K562 (cell line): Measurements from ENCODE around the gene ASIC3. TPM values are rescaled to one million over a fixed set of nuclear protein-coding genes. Genes with fewer than 3 reads are reported as not detected.

Experiments
- CBX8 ChIP-seq: fragments of 200-600 bp; sonication (generic); IDR thresholded peaks from 2 replicates; pipeline ENCODE4 v1.6.1; 2012; ENCODE audit warnings: borderline replicate concordance, mixed run types, low read depth, mild to moderate bottlenecking, moderate library complexity, mixed read lengths, low read length, control low read depth, inconsistent platforms; ENCODE audit not compliant: poor library complexity, severe bottlenecking; ENCODE audit errors: extremely low read depth
- FUS ChIP-seq: fragments of 200-400 bp; formaldehyde crosslinking; optimal IDR thresholded peaks from 2 replicates; pipeline ENCODE3; 2017; ENCODE audit warnings: low read depth, low read length
- KLF10 ChIP-seq: fragments of 250-450 bp; sonication (Bioruptor Pico); IDR thresholded peaks from 2 replicates; pipeline ENCODE4 v1.6.1; 2021; ENCODE audit warnings: matching md5 sums
- KLF16 ChIP-seq: IDR thresholded peaks from 2 replicates; pipeline ENCODE4 v1.6.1; 2016; ENCODE audit warnings: antibody characterized with exemption
- MBD2 ChIP-seq: sonication (generic); IDR thresholded peaks from 2 replicates; pipeline ENCODE4 v1.6.1; 2016; ENCODE audit warnings: low read depth, borderline replicate concordance
- MYC ChIP-seq, 2 experiments: fragments of 250-450 bp in 1 of 2; sonication (Bioruptor Pico) in 1 of 2; IDR thresholded peaks; 2 replicates each; pipeline versions ENCODE4 v1.5.1 to v1.6.1; 2012 to 2021; ENCODE audit warnings: low read depth in 2 of 2, borderline replicate concordance in 1 of 2, improper control_type of control experiment in 1 of 2, low read length in 1 of 2, mild to moderate bottlenecking in 1 of 2, moderate library complexity in 1 of 2
- NFE2 ChIP-seq: IDR thresholded peaks from 2 replicates; pipeline ENCODE4 v1.6.1; 2014; ENCODE audit warnings: antibody characterized with exemption, low read depth
- POLR2B ChIP-seq: fragments of 450-650 bp; IDR thresholded peaks from 2 replicates; pipeline ENCODE4 v1.6.1; 2018; ENCODE audit warnings: low read depth; ENCODE audit not compliant: partially characterized antibody
- POU5F1 ChIP-seq: fragments of 150-350 bp; IDR thresholded peaks from 2 replicates; pipeline ENCODE4 v1.6.1; 2014; ENCODE audit warnings: borderline replicate concordance, low read length, low read depth, mild to moderate bottlenecking; ENCODE audit not compliant: partially characterized antibody
- SAFB ChIP-seq: fragments of 200-400 bp; formaldehyde crosslinking; IDR thresholded peaks from 2 replicates; pipeline ENCODE4 v1.6.1; 2017; ENCODE audit warnings: low read depth, low read length, borderline replicate concordance
- SRSF1 ChIP-seq: fragments of 200-400 bp; formaldehyde crosslinking; IDR thresholded peaks from 2 replicates; pipeline ENCODE4 v1.6.1; 2017; ENCODE audit warnings: mild to moderate bottlenecking, low read depth, low read length, moderate library complexity
- ZEB2 ChIP-seq: fragments of 450-650 bp; IDR thresholded peaks from 2 replicates; pipeline ENCODE4 v1.6.1; 2016
- ZNF165 ChIP-seq: fragments of 250-450 bp; sonication (Bioruptor Pico); IDR thresholded peaks from 2 replicates; pipeline ENCODE4 v1.4.0; 2020; ENCODE audit warnings: borderline replicate concordance
- ZNF75A ChIP-seq: fragments of 450-650 bp; formaldehyde crosslinking; IDR thresholded peaks from 2 replicates; pipeline ENCODE4 v1.4.0; 2020; ENCODE audit warnings: mild to moderate bottlenecking
- ZNF830 ChIP-seq: fragments of 250-450 bp; sonication (Bioruptor Pico); IDR thresholded peaks from 2 replicates; pipeline ENCODE4 v1.5.0; 2021; ENCODE audit warnings: mild to moderate bottlenecking
- polyA plus RNA-seq, 8 experiments: library from polyadenylated mRNA; depleted of rRNA in 4 of 8; stranded (reverse) in 5 of 8; unstranded in 3 of 8; fragments of >200 nt; fragmentation: Nextera tagmentation in 2 of 8; fragmentation: Illumina TruSeq in 1 of 8; extraction: Ambion mirVana in 2 of 8; extraction: Trizol in 1 of 8; gene quantifications; 2 replicates each; pipeline versions ENCODE4 v1.2.1 to v1.2.3, GENCODE V29; 2011 to 2014; ENCODE audit warnings: inconsistent platforms in 1 of 8, missing spikeins in 1 of 8
- total RNA-seq, 7 experiments: library from RNA; depleted of rRNA in 6 of 7; stranded (reverse); fragments of >200 nt in 6 of 7; fragmentation: Illumina TruSeq in 2 of 7; extraction: Trizol in 2 of 7; gene quantifications; 2 replicates each; pipeline versions ENCODE4 v1.2.1 to v1.2.3, GENCODE V29; 2011 to 2021; ENCODE audit warnings: low replicate concordance in 1 of 7
- TF ChIP-seq, protein P1 (sequence below): fragments of 150-350 bp; conservative IDR thresholded peaks from 2 replicates; pipeline ENCODE4 v1.6.1; 2014; ENCODE audit warnings: low read length
- TF ChIP-seq, protein P2 (sequence below): sonication (generic); formaldehyde crosslinking; IDR thresholded peaks from 2 replicates; pipeline ENCODE4 v1.9.0; 2022; ENCODE audit warnings: mild to moderate bottlenecking, missing genetic modification reagents
- TF ChIP-seq, protein P3 (sequence below): fragments of 250-450 bp; sonication (Bioruptor Pico); IDR thresholded peaks from 2 replicates; pipeline ENCODE4 v1.8.0; 2022; ENCODE audit warnings: moderate library complexity, mild to moderate bottlenecking, inconsistent platforms

ASIC3 gene
- total and polyA plus RNA-seq, 9 of the 15 experiments (the other 6 are each of a cell fraction or from before 2014, with no cell fraction given) = 0.11 to 5.0 (median 0.87) TPM

DNA sequence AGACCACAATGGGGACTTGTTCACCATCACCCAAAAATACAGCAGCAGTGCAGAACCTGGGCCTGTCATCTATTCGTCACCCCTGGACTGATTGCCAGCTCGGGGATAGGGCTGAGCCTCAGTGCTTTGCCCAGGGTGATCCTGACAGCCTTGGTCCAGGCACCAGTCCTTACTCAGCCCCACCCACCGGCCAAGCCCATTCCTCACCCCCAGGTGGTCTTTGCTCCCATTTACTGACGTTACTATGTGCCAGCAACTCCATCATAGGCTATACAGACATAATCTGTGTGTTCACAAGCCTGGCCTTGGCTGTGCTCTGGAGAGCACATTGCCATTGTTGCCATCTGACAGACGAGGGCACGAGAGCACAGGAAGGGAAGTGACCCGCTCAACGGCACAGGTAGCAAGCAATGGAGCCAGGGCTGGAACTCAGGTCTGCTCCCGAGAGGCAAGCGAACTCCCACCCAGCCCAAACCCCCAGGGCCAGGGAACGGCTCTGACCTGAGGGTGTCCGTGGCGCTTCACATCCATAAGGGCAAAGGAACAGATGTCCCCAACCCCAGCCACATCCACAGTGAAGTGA, 30.9 kb upstream of the ASIC3 start (continued):
- TF ChIP-seq, protein P1, sequence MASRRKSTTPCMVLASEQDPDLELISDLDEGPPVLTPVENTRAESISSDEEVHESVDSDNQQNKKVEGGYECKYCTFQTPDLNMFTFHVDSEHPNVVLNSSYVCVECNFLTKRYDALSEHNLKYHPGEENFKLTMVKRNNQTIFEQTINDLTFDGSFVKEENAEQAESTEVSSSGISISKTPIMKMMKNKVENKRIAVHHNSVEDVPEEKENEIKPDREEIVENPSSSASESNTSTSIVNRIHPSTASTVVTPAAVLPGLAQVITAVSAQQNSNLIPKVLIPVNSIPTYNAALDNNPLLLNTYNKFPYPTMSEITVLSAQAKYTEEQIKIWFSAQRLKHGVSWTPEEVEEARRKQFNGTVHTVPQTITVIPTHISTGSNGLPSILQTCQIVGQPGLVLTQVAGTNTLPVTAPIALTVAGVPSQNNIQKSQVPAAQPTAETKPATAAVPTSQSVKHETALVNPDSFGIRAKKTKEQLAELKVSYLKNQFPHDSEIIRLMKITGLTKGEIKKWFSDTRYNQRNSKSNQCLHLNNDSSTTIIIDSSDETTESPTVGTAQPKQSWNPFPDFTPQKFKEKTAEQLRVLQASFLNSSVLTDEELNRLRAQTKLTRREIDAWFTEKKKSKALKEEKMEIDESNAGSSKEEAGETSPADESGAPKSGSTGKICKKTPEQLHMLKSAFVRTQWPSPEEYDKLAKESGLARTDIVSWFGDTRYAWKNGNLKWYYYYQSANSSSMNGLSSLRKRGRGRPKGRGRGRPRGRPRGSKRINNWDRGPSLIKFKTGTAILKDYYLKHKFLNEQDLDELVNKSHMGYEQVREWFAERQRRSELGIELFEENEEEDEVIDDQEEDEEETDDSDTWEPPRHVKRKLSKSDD = no peak
- TF ChIP-seq CBX8 (no peak), KLF16 (no peak), ZNF165 (no peak), POU5F1 (no peak), NFE2 (no peak), POLR2B (peak; percentile 34), MYC (IDR thresholded peaks at IDR 0.05; ENCODE audit: low read depth, low read length) (no peak), MYC (CRISPR knock-in tag; IDR thresholded peaks at IDR 0.05; ENCODE audit: borderline replicate concordance, low read depth) (no peak), ZEB2 (no peak), ZNF830 (CRISPR knock-in tag) (0 out of 2 replicates have a peak, but pooled peaks have one; percentile 68), FUS (no peak), SRSF1 (no peak), KLF10 (CRISPR knock-in tag) (no peak), MBD2 (no peak), ZNF75A (CRISPR knock-in tag) (0 out of 2 replicates have a peak, but pooled peaks have one; percentile 24), SAFB (0 out of 2 replicates have a peak, but pooled peaks have one; percentile 4)
- TF ChIP-seq, protein P2, sequence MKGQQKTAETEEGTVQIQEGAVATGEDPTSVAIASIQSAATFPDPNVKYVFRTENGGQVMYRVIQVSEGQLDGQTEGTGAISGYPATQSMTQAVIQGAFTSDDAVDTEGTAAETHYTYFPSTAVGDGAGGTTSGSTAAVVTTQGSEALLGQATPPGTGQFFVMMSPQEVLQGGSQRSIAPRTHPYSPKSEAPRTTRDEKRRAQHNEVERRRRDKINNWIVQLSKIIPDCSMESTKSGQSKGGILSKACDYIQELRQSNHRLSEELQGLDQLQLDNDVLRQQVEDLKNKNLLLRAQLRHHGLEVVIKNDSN (CRISPR knock-in tag) = 0 out of 2 replicates have a peak, but pooled peaks have one; percentile 25
- TF ChIP-seq, protein P3, sequence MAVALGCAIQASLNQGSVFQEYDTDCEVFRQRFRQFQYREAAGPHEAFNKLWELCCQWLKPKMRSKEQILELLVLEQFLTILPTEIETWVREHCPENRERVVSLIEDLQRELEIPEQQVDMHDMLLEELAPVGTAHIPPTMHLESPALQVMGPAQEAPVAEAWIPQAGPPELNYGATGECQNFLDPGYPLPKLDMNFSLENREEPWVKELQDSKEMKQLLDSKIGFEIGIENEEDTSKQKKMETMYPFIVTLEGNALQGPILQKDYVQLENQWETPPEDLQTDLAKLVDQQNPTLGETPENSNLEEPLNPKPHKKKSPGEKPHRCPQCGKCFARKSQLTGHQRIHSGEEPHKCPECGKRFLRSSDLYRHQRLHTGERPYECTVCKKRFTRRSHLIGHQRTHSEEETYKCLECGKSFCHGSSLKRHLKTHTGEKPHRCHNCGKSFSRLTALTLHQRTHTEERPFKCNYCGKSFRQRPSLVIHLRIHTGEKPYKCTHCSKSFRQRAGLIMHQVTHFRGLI (CRISPR knock-in tag) = no peak
